ENCODE measurements around the gene CHST5.
"Not testable (repeated sequence)": the region's sequence is repeated elsewhere in the genome, so short reads cannot be mapped to it uniquely, and the experiment has no call there.

CHST5 gene

GRCh38 chr16:75550211-75550662 is 14.3 kb upstream of the CHST5 start:
- peak; percentile 63 for DNase-seq (ENCODE audit: low spot score)

GRCh38 chr16:75548456-75548855 is 12.5 kb upstream of the CHST5 start:
- DNase-seq (ENCODE audit: low spot score): not testable (repeated sequence)

- no peak for DNase-seq (ENCODE audit: low spot score)
These were observed 10.4 kb upstream of the CHST5 start for GRCh38 chr16:75546293-75546692.

- DNase-seq (ENCODE audit: low spot score): not testable (repeated sequence)
These were observed 10.0 kb upstream of the CHST5 start for GRCh38 chr16:75545879-75546278.

GRCh38 chr16:75542462-75542861 is 6.6 kb upstream of the CHST5 start:
- DNase-seq (ENCODE audit: low spot score): not testable (repeated sequence)

- no peak for DNase-seq (ENCODE audit: low spot score)
These were observed 5.3 kb upstream of the CHST5 start for GRCh38 chr16:75541236-75541635.

- not testable (repeated sequence) for DNase-seq (ENCODE audit: low spot score)
These were observed 3.1 kb upstream of the CHST5 start for GRCh38 chr16:75538882-75539565.

GRCh38 chr16:75537776-75538175 is 1.9 kb upstream of the CHST5 start:
- no peak for DNase-seq (ENCODE audit: low spot score)

GRCh38 chr16:75535211-75535843 is 581 bp downstream of the CHST5 start:
- no peak for DNase-seq (ENCODE audit: low spot score)

GRCh38 chr16:75534560-75535205 is 1.2 kb downstream of the CHST5 start:
- no peak for DNase-seq (ENCODE audit: low spot score)

GRCh38 chr16:75532791-75533190 is 3.1 kb downstream of the CHST5 start:
- DNase-seq (ENCODE audit: low spot score): no peak

GRCh38 chr16:75532142-75532765 is 3.7 kb downstream of the CHST5 start:
- DNase-seq (ENCODE audit: low spot score): no peak

- no peak for DNase-seq (ENCODE audit: low spot score)
These were observed 5.9 kb downstream of the CHST5 start for GRCh38 chr16:75529959-75530358.

- DNase-seq (ENCODE audit: low spot score): no peak
These were observed 6.6 kb downstream of the CHST5 start for GRCh38 chr16:75529056-75529905.

- no peak for DNase-seq (ENCODE audit: low spot score)
These were observed 8.0 kb downstream of the CHST5 start for GRCh38 chr16:75527825-75528299.

GRCh38 chr16:75526032-75526790 is 9.7 kb downstream of the CHST5 start:
- DNase-seq (ENCODE audit: low spot score): no peak

- DNase-seq (ENCODE audit: low spot score): no peak
These were observed 16.7 kb downstream of the CHST5 start for GRCh38 chr16:75519175-75519574.

- not testable (repeated sequence) for DNase-seq (ENCODE audit: low spot score)
These were observed 19.5 kb downstream of the CHST5 start for GRCh38 chr16:75516189-75516966.

- no peak for DNase-seq (ENCODE audit: low spot score)
These were observed 21.6 kb downstream of the CHST5 start for GRCh38 chr16:75514296-75514695.

- peak; percentile 53 for DNase-seq (ENCODE audit: low spot score)
These were observed 29.3 kb downstream of the CHST5 start for GRCh38 chr16:75506574-75506973.

All from kidney capillary endothelial cell (primary cell).